ENCODE results near the gene TAS2R30.

Gene TAS2R30, protein sequence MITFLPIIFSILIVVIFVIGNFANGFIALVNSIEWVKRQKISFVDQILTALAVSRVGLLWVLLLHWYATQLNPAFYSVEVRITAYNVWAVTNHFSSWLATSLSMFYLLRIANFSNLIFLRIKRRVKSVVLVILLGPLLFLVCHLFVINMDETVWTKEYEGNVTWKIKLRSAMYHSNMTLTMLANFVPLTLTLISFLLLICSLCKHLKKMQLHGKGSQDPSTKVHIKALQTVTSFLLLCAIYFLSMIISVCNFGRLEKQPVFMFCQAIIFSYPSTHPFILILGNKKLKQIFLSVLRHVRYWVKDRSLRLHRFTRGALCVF
- long read RNA-seq, donor 1 = 0 reads
- long read RNA-seq, donor 2 = 0 reads
- long read RNA-seq, donor 3 = 0 reads
- long read RNA-seq, donor 4 = 0 reads
- long read RNA-seq, donor 5 = 0 reads
- long read RNA-seq, donor 6 = 0 reads
- long read RNA-seq, donor 7 = 0 reads
- long read RNA-seq, donor 8 = 0 reads

DNA sequence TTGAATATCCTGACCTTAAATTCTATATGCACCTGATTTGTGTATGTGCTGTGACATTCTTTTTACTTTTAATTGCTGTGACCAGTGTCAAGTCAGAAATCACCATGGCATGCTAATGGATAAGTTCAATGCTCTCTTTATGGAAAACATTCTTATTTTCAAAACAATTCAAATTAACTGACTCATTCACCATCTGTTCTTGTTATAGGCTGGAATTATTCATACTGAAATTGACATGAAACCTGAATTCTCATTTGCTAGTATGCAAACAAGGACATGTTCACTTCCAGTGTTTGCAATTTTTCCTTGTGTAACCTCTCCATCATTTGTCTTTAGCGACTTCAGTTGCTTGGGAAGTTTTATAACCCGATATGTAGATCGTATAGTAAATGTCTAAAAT is at the start of gene TAS2R30:
TAS2R30 (minus strand) TSS at position 340 of the 400 bp plus-strand sequence. CDS start 400 bp downstream, outside the sequence.
- DNase-seq = no peak

DNA sequence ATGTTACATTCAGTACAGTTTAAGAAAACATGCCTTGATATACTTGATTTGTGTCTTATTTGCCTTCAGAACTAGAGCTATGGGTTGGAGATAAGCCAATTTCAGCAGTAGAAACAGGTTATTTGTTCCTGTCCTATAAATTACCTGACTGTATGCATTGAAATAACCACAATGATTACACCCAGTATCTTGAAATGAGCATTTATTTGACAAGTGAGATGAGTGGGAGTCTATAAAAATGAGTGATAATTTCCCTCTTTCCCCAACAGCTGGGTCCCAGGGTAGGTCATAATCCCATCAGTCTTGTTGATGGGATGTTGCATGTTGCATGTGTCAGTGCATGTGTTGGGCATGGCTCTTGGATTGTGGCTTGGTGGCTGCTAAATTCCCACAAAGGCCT is 48.6 kb upstream of the TAS2R30 start:
- DNase-seq = no peak

DNA sequence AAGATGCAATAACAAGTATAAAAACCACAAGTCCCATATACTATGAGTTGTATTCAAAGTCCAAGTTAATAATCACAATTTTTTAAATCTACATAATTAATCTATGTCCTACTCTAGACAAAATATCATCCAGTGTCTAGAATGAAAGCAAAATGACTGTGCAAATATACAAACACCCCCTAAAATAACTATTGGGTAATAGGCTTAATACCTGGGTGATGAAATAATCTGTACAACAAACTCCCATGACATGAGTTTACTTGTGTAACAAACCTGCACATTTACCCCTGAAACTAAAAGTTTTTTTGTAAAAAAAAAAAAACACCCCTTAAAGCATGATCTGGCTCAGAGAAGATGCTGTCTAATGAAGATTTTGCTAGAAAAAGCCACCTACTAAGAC is 48.1 kb upstream of the TAS2R30 start:
- DNase-seq = no peak

DNA sequence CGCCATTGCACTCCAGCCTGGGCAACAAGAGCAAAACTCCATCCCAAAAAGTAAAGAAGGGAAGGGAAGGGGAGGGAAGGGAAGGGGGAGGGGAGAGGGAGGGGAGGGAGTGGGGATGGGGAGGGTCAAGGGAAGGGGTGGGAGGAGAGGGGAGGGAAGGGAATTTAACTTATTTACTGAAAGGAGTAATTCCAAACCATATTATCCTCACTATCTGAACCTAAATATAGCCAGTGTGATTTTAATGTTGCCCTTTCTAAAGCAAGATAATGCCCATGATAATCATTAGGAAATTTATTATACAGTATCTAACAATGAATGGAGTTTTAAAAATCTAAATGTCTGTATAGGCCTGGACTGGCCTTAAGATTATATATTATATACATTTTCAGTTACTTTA is 43.8 kb upstream of the TAS2R30 start:
- DNase-seq = no peak

DNA sequence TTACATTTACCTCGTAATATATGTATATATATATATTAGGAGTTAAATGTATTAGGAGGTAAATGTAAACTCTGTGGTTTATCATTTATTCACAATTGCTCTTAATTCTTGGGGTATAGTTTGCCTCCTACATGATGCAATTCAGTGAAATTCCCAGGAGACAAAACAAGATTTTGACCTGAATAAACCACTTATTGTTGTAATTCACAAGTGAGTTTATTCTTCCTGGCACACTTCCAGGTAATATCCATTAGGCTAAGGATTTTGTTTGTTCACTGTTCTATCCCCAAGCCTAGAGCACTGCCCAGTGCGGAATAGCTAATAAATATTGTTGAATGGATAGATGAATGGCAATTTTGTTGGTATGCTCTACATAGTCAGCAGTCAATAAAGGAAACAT is 39.6 kb upstream of the TAS2R30 start:
- no peak for DNase-seq

DNA sequence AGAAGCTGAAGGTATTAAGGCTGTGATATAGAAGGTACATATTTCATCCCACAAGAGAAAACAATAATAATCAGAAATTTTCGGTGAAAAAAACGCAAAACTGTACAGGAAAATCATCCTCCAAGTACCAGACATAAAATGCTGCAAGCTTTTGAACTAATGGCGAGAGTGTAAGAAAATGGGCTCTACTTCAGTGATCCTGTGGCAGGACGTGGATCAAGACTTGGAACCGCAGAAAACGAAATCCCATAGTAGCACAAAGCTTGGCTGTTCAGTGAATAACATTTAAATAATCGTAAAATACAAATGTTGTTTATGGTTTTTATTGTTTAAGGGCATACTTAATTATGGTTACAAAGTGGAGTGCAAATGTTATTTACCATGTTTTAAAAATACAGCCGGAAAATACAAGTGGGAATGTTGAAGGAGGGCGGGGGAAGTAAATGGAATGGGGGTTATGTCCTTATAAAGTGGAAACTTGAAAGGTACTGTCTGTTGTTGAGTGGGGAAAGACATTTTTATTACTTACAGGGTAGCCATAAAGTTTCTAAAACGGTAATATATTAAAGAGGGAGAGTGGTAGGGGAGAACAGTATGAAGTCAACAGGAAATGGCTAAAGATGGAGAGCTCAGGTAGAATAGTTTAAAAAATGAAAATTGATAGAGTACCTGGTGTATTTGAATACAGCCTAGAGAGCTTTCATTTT is 37.7 kb upstream of the TAS2R30 start:
- peak; percentile 67 for DNase-seq

DNA sequence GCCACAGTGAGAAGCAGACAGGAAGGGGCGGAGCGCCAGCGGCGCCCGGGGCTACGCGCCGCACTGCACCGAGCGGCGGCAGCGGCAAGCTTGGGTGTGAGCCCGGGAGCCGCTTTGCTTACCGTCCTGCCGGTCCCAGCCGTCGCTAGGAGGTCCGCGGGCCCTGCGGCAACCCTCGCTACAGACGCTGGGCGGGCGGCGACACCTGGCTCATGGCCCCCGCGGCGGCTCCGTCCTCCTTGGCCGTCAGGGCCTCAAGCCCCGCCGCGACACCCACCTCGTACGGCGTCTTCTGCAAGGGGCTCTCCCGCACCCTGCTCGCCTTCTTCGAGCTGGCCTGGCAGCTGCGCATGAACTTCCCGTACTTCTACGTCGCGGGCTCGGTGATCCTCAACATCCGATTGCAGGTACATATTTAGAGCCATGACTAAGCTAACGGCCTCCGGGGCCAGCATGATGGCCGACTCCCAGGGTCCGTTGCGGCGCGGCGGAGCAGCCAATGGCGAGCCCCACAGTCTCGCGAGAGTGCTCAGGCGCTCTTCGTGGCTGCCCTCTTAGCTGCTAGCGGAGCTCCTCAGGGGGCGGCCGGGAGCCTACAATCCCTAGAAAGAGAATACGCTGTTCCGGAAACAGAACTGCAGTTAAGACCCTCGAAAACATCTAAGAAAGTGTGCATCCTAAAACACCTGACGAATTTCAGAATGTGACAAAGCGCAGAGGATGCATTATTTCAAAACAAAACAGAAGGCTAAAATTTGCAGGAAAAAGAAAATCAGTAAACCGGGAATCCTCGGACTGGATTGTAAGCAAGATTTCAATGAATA is 36.9 kb upstream of the TAS2R30 start, which contains the start of gene SMIM10L1:
SMIM10L1 (plus strand) TSS at position 50 of the 824 bp plus-strand sequence; CDS start at position 213, 163 bp downstream.
- DNase-seq = peak; percentile 97

DNA sequence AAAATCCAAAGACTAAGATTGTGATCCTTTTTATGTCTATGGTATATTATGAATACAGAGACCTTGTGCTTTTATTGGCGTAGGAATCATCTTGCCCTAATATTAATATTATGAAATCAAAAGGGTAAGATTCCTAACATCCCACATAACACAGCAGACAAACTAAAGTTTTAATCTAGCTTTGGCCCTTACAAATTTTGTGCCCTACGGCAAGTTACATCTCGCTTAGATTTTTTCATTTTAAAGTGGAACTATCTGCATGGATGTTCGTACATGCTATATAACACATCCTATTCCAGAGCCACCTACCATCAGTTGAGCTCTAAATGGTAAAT is 36.3 kb upstream of the TAS2R30 start:
- DNase-seq = no peak

DNA sequence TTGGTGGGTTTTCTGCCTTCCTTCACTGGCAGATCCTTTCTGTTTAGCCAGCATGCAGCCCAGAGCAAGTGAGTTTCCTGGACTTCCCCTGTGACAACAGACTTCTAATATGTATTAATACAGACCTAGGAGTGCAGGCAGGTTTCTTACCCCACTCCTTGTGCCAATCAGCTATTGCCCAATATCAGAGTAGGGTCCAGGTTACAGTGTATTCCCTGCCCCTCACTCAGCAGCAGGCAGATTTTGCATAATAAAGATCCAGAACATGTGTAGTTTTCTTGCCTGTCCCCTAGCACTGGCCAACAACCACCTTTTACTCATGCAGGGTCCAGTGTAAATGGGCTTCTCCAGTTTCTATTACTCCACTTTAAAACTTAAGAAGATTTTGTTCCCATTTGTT is 31.9 kb upstream of the TAS2R30 start:
- DNase-seq = no peak

DNA sequence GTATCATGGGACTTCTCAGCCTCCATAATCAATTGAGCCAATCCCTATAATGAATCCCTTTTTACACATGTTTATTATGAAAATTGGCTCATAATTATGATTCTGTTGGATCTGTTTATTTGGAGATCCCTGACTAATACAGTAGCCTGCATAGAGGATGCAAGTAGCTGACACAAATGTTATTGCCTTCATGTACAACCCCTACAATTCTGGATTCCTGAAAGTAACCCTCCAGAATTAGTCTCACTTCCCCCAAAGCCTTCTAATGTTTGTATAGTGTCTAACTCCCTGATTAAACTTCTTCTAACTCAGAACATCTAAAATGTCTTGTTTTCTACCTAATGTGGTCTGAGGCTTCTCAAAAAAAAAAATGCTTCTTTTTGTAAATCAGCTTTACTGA is 29.9 kb upstream of the TAS2R30 start:
- DNase-seq = no peak

DNA sequence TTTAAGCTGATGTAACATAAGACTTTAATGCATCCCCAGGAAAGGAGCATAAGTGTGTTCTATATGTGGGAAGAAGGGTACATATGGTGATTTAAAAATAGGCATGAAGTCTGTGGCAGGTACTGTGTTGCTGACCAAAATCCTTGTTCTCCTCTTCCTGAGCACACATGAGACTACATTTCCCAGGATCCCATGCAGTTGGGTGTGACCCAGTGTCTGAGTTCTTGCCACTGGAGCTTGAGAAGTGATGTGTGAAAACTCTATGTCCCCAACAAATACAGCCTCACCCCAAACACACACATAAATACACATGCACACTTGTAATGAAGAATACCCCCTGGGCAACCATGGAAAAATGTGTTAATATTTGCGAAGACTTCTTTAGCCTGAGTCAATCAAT is 28.1 kb upstream of the TAS2R30 start:
- DNase-seq = no peak

DNA sequence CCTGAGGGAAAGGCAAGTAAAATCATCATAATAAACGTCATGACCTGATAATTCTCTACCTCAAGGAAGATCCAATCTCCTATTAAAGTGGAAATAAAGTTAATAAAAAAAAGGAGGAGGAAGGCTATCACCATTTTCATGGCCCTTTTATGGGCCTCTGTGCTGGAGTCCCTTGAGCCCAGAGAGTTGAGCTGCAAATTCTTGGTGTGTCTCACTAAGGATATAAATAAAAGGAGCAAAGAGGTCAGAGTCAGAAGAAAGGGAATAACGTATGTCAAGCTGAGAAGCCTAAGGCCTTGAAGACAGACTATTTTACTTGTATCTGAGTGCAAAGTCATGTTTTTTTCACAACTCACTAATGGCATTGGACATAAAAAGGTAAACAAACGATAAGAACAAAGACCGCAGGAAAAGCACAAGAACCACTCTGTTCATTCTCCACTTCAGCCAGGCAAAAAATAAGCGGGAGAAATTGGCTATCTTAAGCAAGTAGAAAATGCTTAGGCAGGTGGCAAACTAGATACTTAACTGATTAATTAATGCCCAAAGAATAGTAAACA is 24.5 kb upstream of the TAS2R30 start:
- no peak for DNase-seq

DNA sequence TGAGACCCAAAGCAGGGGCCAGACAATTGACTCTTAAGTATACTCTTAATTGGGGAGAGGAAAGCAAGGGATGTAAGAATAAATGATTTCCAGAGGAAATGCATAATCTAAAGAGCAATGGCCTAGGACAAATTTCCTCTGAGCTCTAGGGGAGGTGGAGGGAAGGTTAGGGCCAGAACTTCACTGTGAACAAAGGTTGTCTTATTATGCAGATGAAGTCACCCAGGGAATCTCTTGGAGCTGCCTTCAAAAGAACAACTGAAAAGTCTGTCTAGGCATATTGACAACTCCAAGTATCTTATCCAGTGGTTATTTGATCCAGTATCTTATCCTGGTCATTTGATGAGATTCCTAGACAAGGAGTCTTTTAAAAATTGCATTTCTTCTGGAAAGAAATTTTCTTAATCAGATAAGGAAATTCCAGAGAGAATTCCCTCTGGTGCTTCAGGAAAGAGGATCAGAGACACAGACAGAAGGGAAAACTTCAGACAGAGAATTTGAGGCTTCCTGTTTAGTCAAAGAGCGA is 20.0 kb upstream of the TAS2R30 start:
- DNase-seq = no peak

DNA sequence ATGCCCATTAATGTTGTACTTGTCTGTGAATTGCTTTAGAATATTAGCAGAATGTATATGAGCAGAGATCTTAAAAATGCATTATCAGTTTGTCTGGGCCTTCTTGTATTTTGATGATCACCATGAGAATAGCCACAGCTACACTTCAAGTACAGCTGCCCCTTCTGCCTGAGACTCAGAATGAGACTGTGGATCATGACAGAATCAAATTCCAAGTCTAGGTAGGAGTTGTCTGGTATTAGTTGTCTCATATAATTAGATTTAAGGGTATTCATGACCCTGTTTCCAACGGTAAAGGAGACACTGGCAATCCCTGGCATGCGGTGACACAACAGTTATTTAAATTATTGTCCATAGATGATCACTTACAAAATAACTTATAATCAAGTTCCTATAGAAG is 18.3 kb upstream of the TAS2R30 start:
- no peak for DNase-seq

DNA sequence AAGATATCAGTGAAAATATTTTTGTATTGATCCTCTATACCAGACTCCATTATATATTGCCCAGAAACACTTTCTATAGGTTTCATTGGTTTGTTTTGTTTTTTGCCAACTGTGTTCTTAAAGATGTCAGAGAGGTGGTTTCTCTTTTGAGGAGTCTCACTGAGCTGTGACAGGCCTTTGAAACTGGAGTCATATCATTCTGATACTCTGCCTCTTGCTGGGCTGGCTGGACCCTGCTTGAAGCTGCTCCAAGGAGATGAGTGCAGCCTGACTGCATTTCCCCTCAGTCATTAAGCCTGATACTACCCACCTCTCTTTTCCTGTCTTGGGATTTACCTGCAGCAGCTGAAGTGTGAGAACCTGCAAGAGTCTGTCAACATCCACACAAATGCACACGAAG is 16.4 kb upstream of the TAS2R30 start:
- no peak for DNase-seq

DNA sequence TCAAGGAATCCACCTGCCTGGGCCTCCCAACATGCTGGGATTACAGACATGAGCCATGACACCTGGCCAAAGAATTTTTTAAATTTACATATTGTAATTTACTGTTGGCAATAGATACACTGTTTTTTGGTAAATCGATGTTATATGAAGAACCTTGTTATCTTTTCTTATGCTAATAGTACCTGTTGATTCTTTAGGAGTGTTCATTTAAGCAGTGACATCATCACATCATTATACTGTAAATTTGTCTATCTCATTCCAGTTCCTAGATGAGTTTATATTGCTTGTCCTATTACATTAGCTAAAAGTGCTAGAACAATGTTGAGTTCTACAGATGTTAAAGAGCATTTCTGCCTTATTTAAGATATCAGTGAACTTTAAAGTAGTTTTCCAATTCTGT is 13.0 kb upstream of the TAS2R30 start:
- no peak for DNase-seq

DNA sequence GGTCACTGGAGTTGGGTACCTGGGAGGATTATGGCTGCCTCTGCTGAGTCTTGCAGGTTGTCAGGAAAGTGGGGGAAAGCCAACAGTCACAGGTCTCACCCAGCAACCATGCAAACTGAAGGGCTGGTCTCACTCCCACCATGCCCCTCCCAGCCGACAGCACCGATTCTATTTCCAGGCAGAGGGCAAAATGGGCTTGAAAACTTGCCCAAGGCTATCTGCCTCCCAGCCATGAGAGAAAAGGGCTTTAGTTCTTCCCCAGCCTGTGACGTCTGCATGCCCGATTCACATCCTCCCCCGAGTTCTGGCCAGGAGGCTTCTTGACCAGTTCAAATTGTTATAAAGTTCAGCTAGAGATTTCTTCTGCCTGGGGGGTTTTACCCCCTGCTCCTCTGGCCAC is 9.9 kb upstream of the TAS2R30 start:
- DNase-seq = no peak

DNA sequence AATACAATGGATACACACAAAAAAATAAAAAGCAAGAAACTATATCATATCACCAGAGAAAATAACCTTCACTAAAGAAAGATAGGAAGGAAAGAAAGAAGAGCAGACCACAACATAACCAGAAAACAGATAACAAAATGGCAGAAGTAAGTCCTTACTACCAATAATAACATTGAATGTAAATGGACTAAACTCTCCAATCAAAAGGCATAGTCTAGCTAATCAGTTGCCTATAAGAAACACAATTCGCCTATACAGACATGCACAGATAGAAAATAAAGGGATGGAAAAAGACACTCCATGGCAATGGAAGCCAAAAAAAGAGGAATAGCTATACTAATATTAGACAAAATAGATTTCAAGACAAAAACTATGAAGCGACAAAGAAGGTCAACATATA is 8.9 kb upstream of the TAS2R30 start:
- DNase-seq = no peak

DNA sequence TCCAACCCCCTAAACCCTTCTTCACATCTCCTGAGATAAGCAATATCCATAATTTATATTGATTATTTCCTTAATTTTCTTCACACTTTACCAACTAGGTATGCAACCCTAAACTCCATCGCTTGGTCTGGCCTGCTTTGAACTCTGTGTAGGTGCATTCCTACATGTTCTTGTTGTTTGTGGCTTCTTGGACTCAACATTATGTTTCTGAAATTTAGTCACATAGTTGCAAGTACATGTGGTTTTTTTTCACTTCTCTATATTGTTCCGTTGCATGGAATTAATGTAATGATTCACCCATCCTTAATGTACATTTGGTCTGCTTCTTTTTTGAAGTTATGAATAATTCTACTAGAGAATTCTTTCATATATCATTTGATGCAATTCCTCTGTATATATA is 1.6 kb upstream of the TAS2R30 start:
- no peak for DNase-seq

DNA sequence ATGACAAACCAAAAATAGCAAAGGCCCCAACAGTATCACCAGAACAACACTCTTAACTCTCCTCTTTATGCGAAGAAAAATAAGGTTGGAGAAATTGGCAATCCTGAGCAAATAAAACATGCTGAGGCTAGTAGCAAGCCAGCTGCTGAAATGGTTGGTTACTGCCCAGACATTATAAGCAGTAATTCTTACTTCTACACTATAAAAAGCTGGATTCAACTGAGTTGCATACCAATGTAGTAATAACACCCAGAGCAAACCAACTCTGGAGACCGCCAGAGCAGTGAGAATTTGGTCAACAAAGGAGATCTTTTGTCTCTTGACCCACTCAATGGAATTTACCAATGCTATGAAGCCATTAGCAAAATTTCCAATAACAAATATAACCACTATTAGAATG is 628 bp downstream of the TAS2R30 start:
- DNase-seq = no peak

DNA sequence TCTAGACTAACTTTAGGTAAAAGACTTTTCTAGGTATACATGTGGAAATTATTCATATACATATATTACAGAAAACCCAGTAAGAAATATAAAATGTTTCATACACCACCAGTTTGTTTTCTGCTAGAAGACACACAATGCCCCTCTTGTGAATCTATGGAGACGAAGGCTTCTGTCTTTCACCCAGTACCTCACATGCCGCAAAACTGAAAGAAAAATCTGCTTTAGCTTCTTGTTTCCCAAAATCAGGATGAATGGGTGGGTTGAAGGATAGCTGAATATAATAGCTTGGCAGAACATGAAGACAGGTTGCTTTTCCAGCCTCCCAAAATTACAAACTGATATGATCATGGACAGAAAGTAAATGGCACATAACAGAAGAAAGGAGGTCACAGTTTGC is 1.3 kb downstream of the TAS2R30 start:
- no peak for DNase-seq

DNA sequence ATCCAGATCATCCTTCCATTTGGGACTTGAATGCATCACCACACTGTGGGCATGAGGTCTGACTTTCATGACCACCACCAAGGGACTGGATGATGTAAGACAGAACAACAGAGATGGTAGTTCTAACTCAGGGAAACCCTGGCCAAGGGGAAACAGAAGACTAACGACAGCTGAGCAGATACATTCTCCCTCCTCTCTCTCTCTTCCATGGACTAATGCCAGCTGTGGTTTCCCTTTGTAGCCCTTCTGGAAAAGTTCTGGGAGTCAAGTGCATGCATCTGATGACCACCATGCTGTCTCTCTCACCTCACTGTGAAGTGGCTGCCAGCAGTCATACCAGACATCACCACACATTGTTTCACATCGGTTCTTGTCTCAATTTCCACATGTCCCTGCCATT is 3.4 kb downstream of the TAS2R30 start:
- DNase-seq = no peak

Data from right kidney (tissue), 9 donors.